Measurements from ENCODE around the gene MPRIP.

MPRIP gene

DNA sequence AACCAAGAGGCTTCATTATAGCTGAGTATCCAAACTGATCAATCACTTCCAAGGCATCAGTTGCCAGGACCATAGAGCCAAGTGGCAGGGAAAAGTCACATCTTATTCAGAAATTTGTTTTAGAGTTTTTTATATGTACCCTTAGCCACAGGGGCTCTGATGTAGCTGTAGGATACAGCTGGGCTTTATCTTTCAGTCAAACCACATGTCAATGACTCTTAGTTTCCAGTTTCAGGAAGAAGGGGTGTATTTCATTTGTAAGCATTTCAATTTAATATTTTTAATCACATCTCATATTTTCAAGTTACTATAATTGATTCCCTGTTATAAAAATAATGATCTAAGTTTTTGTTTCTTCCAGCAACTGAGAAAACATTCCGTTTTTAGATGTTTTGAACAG is 197.6 kb downstream of the MPRIP start:
- TF ChIP-seq CTCF (IDR thresholded peaks at IDR 0.05; ENCODE audit: low read depth, low read length) = no peak
- Histone ChIP-seq H3K9me3 (ENCODE audit: severe bottlenecking) (no peaks in the 10 kb centered on the region), H3K4me3 (ENCODE audit: low read depth, low read length) (no peak overlapping the region), H3K27ac (no peak overlapping the region), H3K36me3 (peaks cover 7% of the 10 kb centered on the region), H3K27me3 (ENCODE audit: insufficient read depth, low read depth, severe bottlenecking) (no peaks in the 10 kb centered on the region)
- no peak for DNase-seq

- TF ChIP-seq CTCF (IDR thresholded peaks at IDR 0.05; ENCODE audit: low read depth, low read length) = no peak
- no peaks in the 10 kb centered on the region for H3K27me3 ChIP-seq (ENCODE audit: insufficient read depth, low read depth, severe bottlenecking)
- H3K27ac ChIP-seq = no peak overlapping the region
- no peak overlapping the region for H3K4me3 ChIP-seq (ENCODE audit: low read depth, low read length)
- no peaks in the 10 kb centered on the region for H3K9me3 ChIP-seq (ENCODE audit: severe bottlenecking)
- H3K36me3 ChIP-seq = peaks cover 17% of the 10 kb centered on the region
- no peak for DNase-seq
These were observed 199.4 kb downstream of the MPRIP start for GRCh38 chr17:17241656-17242055.

GRCh38 chr17:17242246-17242645 is 200.0 kb downstream of the MPRIP start:
- no peak for TF ChIP-seq CTCF (IDR thresholded peaks at IDR 0.05; ENCODE audit: low read depth, low read length)
- no peaks in the 10 kb centered on the region for H3K27me3 ChIP-seq (ENCODE audit: insufficient read depth, low read depth, severe bottlenecking)
- no peak for DNase-seq
- peaks cover 20% of the 10 kb centered on the region for H3K36me3 ChIP-seq
- no peak overlapping the region for H3K27ac ChIP-seq
- no peaks in the 10 kb centered on the region for H3K9me3 ChIP-seq (ENCODE audit: severe bottlenecking)
- H3K4me3 ChIP-seq (ENCODE audit: low read depth, low read length) = no peak overlapping the region
